ENCODE data around the gene BTN3A1. TPM values are rescaled to one million over a fixed set of nuclear protein-coding genes. Genes with fewer than 3 reads are reported as not detected.

Gene BTN3A1
- total and polyA plus RNA-seq, 2 of the 13 experiments (the other 11 are each of a cell fraction or from before 2014, with no cell fraction given) = 13.3 to 14.0 TPM

- no TSS peak for BruUV-seq (replicated peaks)
- POLR2A ChIA-PET = no interaction called here
- no peak for TF ChIP-seq ZNF124 (CRISPR knock-in tag; IDR thresholded peaks at IDR 0.05)
- no peak for TF ChIP-seq AHDC1 (CRISPR knock-in tag; IDR thresholded peaks at IDR 0.05; ENCODE audit: borderline replicate concordance)
- TF ChIP-seq ZNF775 (CRISPR knock-in tag; IDR thresholded peaks at IDR 0.05; ENCODE audit: borderline replicate concordance) = no peak
- TF ChIP-seq ZNF503 (CRISPR knock-in tag; IDR thresholded peaks at IDR 0.05) = no peak
- no peak for TF ChIP-seq PRDM10 (CRISPR knock-in tag; IDR thresholded peaks at IDR 0.05; ENCODE audit: low read depth)
- no peak for TF ChIP-seq ZNF816 (CRISPR knock-in tag; IDR thresholded peaks at IDR 0.05; ENCODE audit: borderline replicate concordance)
- no peak for TF ChIP-seq THAP9 (CRISPR knock-in tag; IDR thresholded peaks at IDR 0.05; ENCODE audit: borderline replicate concordance)
Measured at GRCh38 chr6:26431258-26432172, 29.4 kb downstream of the BTN3A1 start.

More at GRCh38 chr6:26431258-26432172, 29.4 kb downstream of the BTN3A1 start:
- Histone ChIP-seq H3K4me3 (replicated peaks in 1 of 3; ENCODE audit: insufficient read depth in 1 of 3, low read depth in 2 of 3, low read length in 3 of 3) (no peak overlapping the region), H3K4me1 (ENCODE audit: insufficient read depth, low read length) (peaks cover 10% of the 10 kb centered on the region), H2AFZ (ENCODE audit: low read length) (no peak overlapping the region), H3K9me3 (ENCODE audit: low read length) (no peaks in the 10 kb centered on the region), H3K27me3 (ENCODE audit: control insufficient read depth in 1 of 2, insufficient read depth in 2 of 2, low read length in 2 of 2) (no peaks in the 10 kb centered on the region), H4K20me1 (ENCODE audit: insufficient read depth, low read length) (no peaks in the 10 kb centered on the region), H3K9ac (ENCODE audit: insufficient read depth, low read depth, low read length) (no peak overlapping the region), H3K27ac (ENCODE audit: extremely low read length, insufficient read depth, low read length) (no peak overlapping the region), H3K4me2 (ENCODE audit: low read depth, low read length) (no peak overlapping the region), H3K36me3 (replicated peaks in 1 of 2; ENCODE audit: control insufficient read depth in 1 of 2, insufficient read depth in 2 of 2, low read length in 2 of 2) (peaks cover 7 to 19% of the 10 kb centered on the region in 2 experiments; a peak in 3 of 5 replicates), H3K79me2 (ENCODE audit: insufficient read depth, low read length) (no peaks in the 10 kb centered on the region)
- intact Hi-C loops (cut with micrococcal nuclease; ENCODE audit: unreplicated experiment) = no loop called here
- no peak for FAIRE-seq
- 91% methylated on average over 5 of the region's 6 CpGs for WGBS (ENCODE audit: low lambda C conversion rate)
- no peak for DNase-seq (ENCODE audit: low spot score)
- no peak for ATAC-seq
- in situ Hi-C loops (cut with HindIII; ENCODE audit: extremely low pct_ligation_motif_present, low pct_unique_long_range_greater_than_20kb) = no loop called here
- CTCF ChIA-PET (ENCODE audit: low intra/inter-chr PET ratio, low total read pairs) = no interaction called here
